ENCODE data around the gene TIMM22. TPM values are rescaled to one million over a fixed set of nuclear protein-coding genes. Genes with fewer than 3 reads are reported as not detected.
"Not testable (repeated sequence)": the region's sequence is repeated elsewhere in the genome, so short reads cannot be mapped to it uniquely, and the experiment has no call there.

The TIMM22 gene
- polyA plus RNA-seq, 3 donors, result 13.5 to 16.0 (median 14.8) TPM

DNA sequence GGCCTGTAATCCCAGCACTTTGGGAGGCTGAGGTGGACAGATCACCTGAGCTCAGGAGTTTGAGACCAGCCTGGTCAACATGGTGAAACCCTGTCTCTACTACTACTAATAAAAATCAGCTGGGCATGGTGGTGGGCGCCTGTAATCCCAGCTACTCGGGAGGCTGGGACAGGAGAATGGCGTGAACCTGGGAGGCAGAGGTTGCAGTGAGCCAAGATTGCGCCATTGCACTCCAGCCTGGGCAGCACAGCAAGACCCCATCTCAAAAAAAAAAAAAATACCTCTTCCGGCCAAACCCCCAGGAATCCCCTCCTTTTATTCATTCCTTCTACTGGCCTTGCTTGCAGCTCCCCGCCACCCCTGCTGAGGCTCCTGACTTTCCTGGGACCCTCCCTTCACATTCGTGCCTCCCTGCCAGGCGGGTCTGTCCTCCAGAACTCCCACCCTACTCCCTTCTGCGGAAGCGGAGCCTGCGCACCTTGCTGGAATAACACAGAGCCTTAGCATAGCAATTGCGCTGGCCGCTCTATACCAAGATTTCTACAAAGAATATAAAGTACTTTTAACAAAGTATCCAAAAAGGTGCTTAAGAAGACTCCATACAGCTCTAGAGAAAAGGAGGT, 47.6 kb downstream of the TIMM22 start:
- not testable (repeated sequence) for DNase-seq (ENCODE audit: extremely low read depth in 1 of 11, low read depth in 9 of 11, low spot score in 4 of 11)

DNA sequence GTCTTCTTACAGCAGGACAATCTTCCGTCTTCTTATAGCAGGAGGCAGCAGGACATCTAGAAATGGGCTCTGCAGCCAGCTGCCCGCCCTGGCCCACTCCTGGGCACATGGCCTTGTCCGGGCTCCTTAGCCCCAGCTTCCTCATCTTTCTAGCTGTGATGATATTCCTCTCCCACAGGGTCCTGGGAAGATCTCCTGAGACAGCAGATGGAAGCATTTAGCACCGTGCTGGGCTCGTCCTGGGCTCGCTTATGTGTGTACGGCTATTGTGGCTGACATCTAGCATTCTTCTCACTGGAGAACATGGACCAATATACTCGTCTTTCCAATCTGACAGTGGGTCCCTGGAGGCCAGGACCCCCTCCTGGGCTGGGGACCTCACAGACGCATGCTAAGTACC, 48.5 kb downstream of the TIMM22 start:
- no peak for DNase-seq (ENCODE audit: extremely low read depth in 1 of 11, low read depth in 9 of 11, low spot score in 4 of 11)

DNA sequence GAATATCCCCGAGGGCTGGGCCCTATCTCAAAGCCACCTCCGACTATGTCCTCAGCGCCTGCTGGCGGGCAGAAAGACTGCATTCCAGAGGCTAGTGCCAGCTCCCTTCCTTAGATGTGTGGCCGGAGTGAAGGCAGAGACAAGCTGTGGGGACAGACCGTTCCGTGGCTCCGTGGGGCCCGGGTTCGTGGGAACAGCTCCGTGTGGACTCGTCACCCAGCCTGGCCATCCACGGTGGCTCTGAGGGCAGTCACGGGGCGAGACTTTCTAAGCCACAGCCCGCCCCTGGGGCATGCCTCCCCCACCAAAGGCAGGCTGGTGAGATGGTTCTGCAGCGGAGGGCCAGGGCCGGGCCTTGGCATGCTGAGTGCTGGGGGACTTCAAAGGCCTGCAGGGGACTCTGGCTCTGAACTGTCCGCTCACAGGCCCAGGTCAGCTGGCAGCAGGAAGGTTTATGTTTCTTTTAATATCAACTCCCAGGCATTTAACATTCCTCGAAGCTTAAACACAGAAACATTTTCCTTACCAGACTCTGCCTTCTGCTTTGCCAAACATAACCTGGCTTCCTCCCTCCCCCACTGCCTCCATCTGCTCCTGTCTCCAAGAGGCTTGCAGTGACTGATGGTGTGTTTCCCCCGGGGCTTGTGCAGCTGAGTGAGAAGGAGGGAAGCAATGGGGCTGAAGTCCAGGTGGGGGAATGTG, 50.4 kb downstream of the TIMM22 start:
- no peak for DNase-seq (ENCODE audit: extremely low read depth in 1 of 11, low read depth in 9 of 11, low spot score in 4 of 11)

DNA sequence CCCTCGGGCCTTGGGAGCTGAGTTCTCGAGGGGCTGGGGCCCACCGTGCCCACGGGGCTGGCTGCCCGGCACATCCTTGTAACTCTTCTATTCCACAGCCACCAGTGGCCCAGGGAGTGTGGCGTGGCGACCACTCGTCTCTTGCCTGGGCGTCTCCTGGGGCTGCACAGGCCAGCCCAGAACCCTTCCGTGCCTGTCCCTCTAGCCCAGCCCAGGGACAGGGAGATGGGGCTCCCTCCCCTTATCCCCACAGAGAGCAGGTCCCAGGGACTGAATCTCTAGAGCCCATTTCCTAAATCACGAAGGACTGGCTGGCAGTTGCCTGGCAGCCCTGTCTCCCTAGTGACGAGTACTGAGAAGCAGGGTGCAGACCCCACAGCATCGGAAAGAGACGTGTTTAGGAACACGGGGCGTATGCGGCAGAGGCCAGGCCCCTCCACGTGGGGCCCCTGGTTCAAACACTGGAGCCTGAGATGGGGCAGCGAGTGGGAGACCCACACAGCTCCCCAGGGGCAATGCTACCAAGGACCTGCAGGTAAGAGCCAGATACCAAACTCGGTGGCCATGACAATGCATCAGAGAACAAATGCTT, 51.0 kb downstream of the TIMM22 start:
- DNase-seq (ENCODE audit: extremely low read depth in 1 of 11, low read depth in 9 of 11, low spot score in 4 of 11), result no peak

DNA sequence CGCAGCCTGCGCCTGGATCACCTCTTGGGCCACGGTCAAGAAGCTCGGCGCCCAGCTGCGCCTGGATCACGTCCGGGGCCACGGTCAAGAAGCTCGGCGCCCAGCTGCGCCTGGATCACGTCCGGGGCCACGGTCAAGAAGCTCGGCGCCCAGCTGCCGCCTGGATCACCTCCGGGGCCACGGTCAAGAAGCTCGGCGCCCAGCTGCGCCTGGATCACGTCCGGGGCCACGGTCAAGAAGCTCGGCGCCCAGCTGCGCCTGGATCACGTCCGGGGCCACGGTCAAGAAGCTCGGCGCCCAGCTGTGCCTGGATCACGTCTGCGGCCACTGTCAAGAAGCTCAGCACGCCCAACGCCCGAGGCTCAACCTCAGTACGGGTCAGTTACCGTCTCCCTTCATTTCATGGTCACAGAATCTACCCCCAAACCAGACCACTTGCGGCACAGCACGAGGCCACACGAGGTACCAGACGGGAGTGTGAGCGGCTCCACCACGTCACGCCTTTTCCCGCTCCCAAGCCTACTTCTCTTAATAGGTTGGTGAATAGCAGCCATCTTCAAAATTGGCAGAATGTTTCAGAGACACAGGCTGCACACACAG, 51.7 kb downstream of the TIMM22 start:
- not testable (repeated sequence) for DNase-seq (ENCODE audit: extremely low read depth in 1 of 11, low read depth in 9 of 11, low spot score in 4 of 11)

DNA sequence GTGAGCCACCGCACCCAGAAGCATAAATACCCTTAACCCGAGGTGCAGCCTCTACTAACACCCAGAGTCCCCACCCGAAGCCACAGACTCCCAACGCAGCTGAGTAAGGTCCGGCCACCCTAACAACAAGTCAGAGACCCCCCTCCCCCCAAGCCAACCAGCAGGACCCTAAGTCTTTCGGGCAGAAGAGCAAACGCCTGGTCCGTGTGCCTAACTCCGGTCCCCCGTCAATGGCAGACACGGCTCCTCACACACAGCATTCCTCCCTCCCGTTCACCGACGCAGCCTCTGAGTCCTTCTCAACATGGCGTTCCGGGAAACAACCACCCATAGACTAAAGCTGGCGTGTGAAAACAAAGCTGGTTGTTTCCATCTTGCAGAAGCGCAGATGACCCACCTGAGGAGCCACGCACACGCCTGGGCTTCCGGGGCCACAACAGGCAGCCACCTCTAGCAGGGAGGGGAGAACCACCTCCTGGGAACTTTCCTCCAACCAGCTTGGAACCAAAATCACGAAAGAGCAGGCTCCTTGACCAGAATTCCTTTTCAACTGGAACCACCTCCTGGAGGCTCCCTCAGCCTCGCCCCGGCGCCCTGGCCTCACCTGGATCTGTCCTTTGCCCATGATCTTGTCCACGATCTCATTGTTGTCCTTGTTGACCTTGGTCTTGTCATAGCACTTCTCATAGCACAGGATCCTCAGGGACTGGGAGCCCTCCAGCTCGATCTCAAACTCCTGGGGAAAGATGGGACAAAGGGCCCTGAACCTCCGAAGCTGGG, 52.7 kb downstream of the TIMM22 start:
- DNase-seq (ENCODE audit: extremely low read depth in 1 of 11, low read depth in 9 of 11, low spot score in 4 of 11), result no peak

DNA sequence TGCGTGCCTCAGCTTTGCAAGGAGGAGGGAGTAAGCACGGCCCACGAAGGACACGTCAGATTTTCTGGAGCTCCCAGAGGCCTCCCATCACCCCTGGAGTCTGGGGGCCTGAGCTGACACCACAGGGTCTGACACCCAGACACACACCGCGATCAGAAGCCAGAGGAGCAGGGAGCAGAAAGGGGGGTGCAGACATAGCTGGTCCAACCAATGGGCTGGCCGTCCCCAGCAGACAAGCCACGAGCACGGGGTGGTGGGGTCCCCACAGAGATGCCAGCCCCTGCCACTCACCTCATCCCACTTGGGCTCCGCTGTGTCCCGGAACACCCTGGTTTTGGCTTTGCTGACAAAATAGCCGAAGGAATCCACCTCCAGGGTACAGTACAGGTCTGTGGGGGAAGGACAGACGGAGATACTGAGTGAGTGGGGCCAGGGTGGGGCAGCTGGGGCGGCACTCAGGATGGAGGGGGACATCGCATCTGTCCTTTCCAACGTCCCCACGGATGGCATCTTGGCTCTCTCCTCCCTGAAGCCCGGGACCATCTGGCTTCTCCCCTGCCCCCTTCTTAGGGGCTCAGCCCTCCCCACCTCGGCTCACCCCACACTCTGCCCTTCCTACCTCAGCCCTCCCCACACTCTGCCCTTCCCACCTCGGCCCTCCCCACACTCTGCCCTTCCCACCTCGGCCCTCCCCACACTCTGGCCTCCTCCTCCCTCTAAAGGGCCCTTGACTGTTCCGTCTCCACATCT, 53.5 kb downstream of the TIMM22 start:
- no peak for DNase-seq (ENCODE audit: extremely low read depth in 1 of 11, low read depth in 9 of 11, low spot score in 4 of 11)

DNA sequence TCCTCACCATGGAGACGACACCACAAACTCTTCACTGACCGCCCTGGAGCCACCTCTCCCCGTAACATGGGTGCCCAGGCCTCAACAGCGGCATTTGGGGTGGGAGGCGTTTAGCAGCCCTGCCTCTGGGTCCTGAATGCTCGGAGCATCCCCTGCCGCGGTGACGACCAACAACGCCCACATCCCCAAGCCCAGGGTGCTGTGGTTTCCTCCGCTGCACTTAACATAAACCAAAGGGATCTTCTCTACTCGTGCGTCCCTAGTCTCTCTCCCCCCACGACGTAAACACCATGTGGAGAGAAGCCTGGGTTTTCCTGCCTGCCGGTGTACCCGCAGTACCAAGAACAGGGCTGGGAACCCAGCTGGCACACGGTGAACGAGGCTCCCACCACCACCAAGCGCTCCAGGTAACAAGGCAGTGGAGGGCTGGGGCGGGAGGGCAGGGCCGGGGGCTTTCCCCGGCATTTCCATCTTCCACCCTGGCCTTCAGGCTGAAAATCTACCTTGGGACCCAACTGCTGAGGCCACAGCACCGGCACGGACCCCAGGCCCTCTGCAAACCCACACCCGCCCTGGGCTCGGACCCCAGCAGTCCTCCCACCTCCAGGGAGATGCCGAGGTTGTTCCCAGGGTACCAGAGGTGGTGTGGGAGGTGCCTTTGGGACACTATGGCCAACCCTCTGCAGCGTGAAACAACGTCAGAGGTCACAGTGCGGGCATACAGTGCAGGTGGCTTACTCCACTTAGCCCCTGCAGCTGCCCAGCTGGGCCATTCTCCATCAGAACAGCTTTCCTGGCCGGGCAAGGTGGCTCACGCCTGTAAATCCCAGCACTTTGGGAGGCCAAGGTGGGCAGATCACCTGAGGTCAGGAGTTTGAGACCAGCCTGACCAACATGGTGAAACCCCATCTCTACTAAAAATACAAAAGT, 54.3 kb downstream of the TIMM22 start:
- DNase-seq (ENCODE audit: extremely low read depth in 1 of 11, low read depth in 9 of 11, low spot score in 4 of 11), result no peak

Other genes starting within 250 kb of the TIMM22 start
- gene GEMIN4, start 244.9 kb upstream of the TIMM22 start, polyA plus RNA-seq (ENCODE audit: insufficient read length in 3 of 3), result 10 to 100 TPM; 21.1 to 24.7 (median 21.7) TPM
- 100 to 1,000 TPM; 113 to 126 (median 123) TPM for gene GLOD4, start 214.8 kb upstream of the TIMM22 start, polyA plus RNA-seq (ENCODE audit: insufficient read length in 3 of 3)
- 10 to 100 TPM; 20.0 to 20.7 (median 20.1) TPM for gene MRM3, start 214.8 kb upstream of the TIMM22 start, polyA plus RNA-seq (ENCODE audit: insufficient read length in 3 of 3)
- gene NXN, start 17.4 kb upstream of the TIMM22 start, polyA plus RNA-seq (ENCODE audit: insufficient read length in 3 of 3), result 10 to 100 TPM; 29.9 to 38.5 (median 33.1) TPM
- 10 to 100 TPM; 57.1 to 65.6 (median 58.5) TPM for gene ABR, start 182.9 kb downstream of the TIMM22 start, polyA plus RNA-seq (ENCODE audit: insufficient read length in 3 of 3)

All from renal cortex interstitium (tissue), 11 donors.